ENCODE data around the gene SLC25A1.

GRCh38 chr22:19199479-19199878, 20.9 kb upstream of the SLC25A1 start:
- TF ChIP-seq CTCF (conservative IDR thresholded peaks at IDR 0.05; ENCODE audit: low read length), result no peak
- TF ChIP-seq EZH2phosphoT487 (IDR thresholded peaks at IDR 0.05; ENCODE audit: borderline replicate concordance), result no peak

Measured in Loucy (cell line).